NCI-H526 treated with DMSO at 0.1 percent for 48 hours (cell line): Measurements from ENCODE around the gene PURA.

Experiments used
- DNase-seq: peaks from one replicate; lab custom pipeline; 2025; lab: John Stamatoyannopoulos, UW

PURA gene

GRCh38 chr5:140109759-140110645, 3.9 kb upstream of the PURA start:
- no peak for DNase-seq

DNA sequence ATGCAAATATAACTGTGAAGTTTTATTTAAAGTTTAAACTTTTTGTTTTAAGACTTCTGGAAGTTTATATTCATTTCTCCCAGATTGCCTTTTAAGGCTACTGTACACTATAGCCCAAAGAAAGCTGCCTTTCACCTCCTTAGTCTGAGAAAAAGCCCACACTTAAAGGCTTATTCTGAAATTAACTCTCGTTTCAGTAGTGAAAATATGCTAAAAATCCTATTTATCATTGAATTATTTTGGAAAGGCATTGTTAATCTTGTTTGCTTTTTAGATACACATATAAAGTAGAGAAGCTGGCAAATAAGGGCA, 3.3 kb upstream of the PURA start:
- DNase-seq, result no peak

DNA sequence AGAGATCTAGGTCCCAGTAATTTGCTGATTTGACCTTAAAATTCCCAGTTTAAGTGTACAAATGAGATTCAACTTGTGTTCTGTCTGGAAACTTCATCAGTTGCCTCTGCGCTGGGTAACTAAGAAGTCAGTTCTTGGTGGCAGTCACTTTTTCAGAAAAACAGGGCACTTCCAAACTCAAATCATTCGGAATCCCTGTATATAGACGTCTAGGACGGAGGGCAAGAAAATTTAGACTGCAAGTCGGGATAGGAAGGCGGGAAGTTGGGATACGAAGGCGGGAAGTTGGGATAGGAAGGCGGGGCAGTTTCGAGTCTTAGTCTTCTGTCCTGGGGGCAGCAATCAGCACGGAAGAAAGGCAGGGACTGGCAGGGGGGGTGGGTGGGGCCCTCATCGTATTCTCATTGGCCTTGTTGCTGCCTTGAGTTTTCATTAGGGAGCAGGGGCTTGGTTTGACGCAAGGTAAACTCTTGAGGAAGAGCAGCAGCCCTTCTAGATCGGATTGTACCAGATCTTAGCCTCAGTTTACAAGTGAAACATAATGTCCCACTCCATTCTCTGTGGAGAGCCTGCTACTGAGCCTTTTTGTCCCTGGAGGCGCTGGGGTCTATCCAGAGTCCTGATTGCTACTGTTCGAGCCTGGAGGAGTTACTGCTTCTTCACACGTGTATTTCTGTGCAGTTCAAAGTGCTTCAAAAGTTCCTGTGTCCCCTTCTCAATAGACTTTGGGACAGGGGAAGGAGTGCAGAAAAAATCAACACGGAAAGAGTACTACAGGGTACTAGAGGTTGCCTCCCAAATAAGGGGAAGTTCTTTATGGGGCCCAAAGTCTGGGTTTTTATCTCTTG, 2.7 kb upstream of the PURA start:
- peak; percentile 32 for DNase-seq

GRCh38 chr5:140111859-140112551, 1.9 kb upstream of the PURA start:
- DNase-seq, result no peak

GRCh38 chr5:140112685-140113179, 1.2 kb upstream of the PURA start:
- no peak for DNase-seq

GRCh38 chr5:140113180-140113698, 670 bp upstream of the PURA start:
- peak; percentile 51 for DNase-seq

- peak; percentile 76 for DNase-seq
Observed at GRCh38 chr5:140114341-140115185, 654 bp downstream of the PURA start.

DNA sequence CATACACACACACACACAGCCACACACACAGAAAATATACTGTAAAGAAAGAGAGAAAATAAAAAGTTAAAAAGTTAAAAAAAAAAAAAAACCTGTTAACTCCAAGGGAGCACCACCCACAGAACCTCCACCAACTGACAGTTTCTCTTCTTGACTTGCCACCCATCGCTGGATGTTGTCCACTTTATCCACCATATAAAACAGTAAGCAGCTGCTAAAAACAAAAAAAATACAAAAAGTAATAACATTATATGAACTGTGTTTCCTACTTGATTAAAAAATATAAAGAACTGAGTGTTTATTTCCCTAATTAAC, 1.2 kb downstream of the PURA start:
- no peak for DNase-seq

- peak; percentile 32 for DNase-seq
Observed at GRCh38 chr5:140116716-140117115, 2.8 kb downstream of the PURA start.

DNA sequence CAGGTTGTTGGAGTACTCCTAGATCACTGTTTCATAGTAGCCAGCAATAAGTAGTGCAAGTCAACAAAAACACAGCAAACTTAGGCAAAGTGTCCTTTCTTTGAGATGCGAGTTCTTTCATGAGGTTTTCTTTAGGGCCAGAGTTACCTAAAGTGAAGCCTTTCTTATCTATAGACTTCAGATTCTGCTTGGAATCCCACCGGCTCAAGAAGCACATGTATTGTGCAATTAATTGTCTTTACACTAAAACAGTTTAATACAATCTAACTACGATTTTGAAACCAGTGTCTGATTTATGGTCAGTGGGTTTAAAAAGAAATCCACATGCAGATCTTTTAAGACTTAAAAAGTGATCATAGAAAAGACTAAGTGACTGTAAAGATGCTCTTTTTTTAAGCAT, 3.6 kb downstream of the PURA start:
- no peak for DNase-seq

GRCh38 chr5:140118302-140118936, 4.5 kb downstream of the PURA start:
- DNase-seq, result peak; percentile 16

- no peak for DNase-seq
Observed at GRCh38 chr5:140125637-140126036, 11.7 kb downstream of the PURA start, which contains the start of gene IGIP. Gene IGIP (plus strand): TSS chr5:140125937. CDS start chr5:140128477, 2,540 bp downstream.

- DNase-seq, result no peak
Observed at GRCh38 chr5:140126315-140127012, 12.6 kb downstream of the PURA start.

DNA sequence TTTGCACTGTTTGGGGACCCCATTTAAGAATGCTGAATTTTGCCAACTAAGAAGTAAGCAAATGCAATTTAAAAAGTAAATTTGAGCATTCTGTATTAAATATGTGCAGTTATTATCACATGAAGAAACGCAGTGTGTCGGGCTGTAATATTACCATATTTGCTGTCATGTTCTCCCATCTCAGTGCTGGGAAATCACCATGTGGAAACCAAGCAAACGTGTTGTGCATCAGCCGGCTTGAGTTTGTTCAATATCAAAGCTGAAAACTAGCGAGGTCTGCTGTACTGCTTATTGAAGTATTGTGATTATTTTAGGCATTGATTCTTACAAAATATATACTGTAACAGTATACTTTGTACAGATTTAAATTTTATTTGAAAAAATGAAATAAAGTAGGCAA, 14.5 kb downstream of the PURA start:
- DNase-seq, result no peak

- DNase-seq, result no peak
Observed at GRCh38 chr5:140130949-140131733, 17.2 kb downstream of the PURA start.

- no peak for DNase-seq
Observed at GRCh38 chr5:140131967-140132409, 18.1 kb downstream of the PURA start.

GRCh38 chr5:140133514-140134167, 19.7 kb downstream of the PURA start:
- DNase-seq, result no peak

DNA sequence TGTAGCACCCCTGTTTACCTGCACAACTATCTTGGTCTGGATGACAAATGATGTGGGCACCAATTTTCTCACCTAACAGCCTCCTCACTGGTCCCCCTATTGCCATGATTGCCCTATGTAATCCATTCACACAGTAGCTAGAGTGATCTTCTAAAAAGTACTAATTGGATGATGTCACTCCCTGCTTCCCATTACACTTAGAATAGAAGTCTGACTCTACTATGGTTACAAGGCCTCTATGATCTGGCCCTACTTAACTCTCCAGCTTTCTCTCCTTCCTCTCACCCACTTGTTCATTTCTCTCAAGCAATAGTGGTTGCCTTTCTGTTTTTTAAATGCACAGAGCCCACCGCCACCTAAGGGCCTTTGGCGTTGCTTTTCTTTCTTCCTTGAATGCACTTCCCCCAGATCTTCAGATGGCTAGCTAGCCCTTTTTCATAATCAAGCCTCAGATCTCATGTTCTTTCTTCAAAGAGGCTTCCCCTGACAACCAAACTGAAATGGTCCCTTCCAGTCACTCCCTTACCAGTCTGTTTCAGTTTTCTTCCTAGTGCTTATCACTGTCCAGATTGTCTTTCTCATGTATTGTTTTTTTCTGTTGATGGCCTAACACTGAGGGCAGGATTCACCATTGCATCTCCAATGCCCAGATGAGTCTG, 20.5 kb downstream of the PURA start:
- no peak for DNase-seq
